Measurements from ENCODE around the gene ZNF862. TPM values are rescaled to one million over a fixed set of nuclear protein-coding genes. Genes with fewer than 3 reads are reported as not detected.

ZNF862 gene
- polyA plus RNA-seq, 1 of the 3 experiments (the other 2 are of a cell fraction): 17.3 TPM

DNA sequence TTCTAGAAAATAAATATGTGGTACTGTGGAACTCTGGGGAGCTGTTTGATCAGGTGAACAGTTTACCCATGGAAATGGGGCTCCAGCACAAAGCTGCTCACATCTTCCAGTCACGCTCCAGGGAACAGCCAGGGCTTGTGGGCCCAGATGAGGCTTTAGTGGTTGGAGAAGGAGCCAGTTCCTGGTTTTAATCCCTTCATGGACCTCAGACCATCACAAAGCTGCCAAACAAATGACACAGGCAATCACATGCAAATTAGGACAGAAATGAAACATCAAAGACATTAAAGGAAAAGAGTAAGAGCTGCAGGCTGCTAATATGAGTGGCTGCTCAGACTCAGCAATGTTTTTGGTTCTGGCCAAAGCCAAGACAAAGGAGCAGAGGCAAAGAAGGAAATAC, 33.4 kb downstream of the ZNF862 start:
- H3K4me1 ChIP-seq (ENCODE audit: control insufficient read depth in 1 of 2, insufficient read depth in 2 of 2, low read depth in 1 of 2, low read length in 1 of 2): peaks cover 0 to 21% of the 10 kb centered on the region in 2 experiments; a peak in 2 of 4 replicates
- H3K4me2 ChIP-seq: no peak overlapping the region
- DNase-seq: no peak
- H3K27ac ChIP-seq (ENCODE audit: low read depth in 2 of 2, low read length in 1 of 2): no peak overlapping the region
- peaks cover 12% of the 10 kb centered on the region for H3F3A ChIP-seq (replicated peaks; ENCODE audit: insufficient read depth)
- H3K9me3 ChIP-seq: no peaks in the 10 kb centered on the region
- H3K27me3 ChIP-seq (ENCODE audit: insufficient read depth): no peaks in the 10 kb centered on the region
- H3K9ac ChIP-seq: no peak overlapping the region
- no peaks in the 10 kb centered on the region for H3K79me2 ChIP-seq (ENCODE audit: insufficient read depth)
- H2AFZ ChIP-seq (ENCODE audit: low read depth): no peak overlapping the region
- peaks cover 0 to 14% of the 10 kb centered on the region in 2 experiments for H3K36me3 ChIP-seq (replicated peaks in 1 of 2; ENCODE audit: control insufficient read depth in 1 of 2, insufficient read depth in 2 of 2, low read length in 1 of 2)
- no peaks in the 10 kb centered on the region for H3K9me2 ChIP-seq
- TF ChIP-seq TCF12 (IDR thresholded peaks at IDR 0.05): no peak
- TF ChIP-seq, protein P1, sequence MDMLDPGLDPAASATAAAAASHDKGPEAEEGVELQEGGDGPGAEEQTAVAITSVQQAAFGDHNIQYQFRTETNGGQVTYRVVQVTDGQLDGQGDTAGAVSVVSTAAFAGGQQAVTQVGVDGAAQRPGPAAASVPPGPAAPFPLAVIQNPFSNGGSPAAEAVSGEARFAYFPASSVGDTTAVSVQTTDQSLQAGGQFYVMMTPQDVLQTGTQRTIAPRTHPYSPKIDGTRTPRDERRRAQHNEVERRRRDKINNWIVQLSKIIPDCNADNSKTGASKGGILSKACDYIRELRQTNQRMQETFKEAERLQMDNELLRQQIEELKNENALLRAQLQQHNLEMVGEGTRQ (IDR thresholded peaks at IDR 0.05; ENCODE audit: borderline replicate concordance, low read depth, low read length): no peak
- no peak for TF ChIP-seq YY1 (IDR thresholded peaks at IDR 0.05; ENCODE audit: low read depth)
- no peak for TF ChIP-seq FOXJ3 (CRISPR knock-in tag; IDR thresholded peaks at IDR 0.05)
- no peak for TF ChIP-seq FOXM1 (IDR thresholded peaks at IDR 0.05; ENCODE audit: low read depth)
- TF ChIP-seq RXRA (IDR thresholded peaks at IDR 0.05; ENCODE audit: borderline replicate concordance, low read depth): no peak
- no peak for TF ChIP-seq RCOR1 (IDR thresholded peaks at IDR 0.05; ENCODE audit: low read length)
- H4K20me1 ChIP-seq (ENCODE audit: insufficient read depth): no peaks in the 10 kb centered on the region
- no peak overlapping the region for H3K4me3 ChIP-seq (ENCODE audit: low read depth in 2 of 2, low read length in 1 of 2)
- ChIA-PET POLR2A (interaction anchor here (0.8 to 1.3 kb wide), 2 partner anchors 10 to 33 kb away, joined by 3 to 4 read pairs; partner anchors contain the start of gene ZNF862), CTCF (interaction anchor here (0.9 to 3.3 kb wide), 6 partner anchors 9 to 130 kb away, joined by 3 to 21 read pairs (median 7); no protein-coding TSS in a partner anchor)
- 100% methylated on average over 1 of the region's 1 CpG for WGBS (ENCODE audit: low lambda C conversion rate)

GRCh38 chr7:149872419-149873073, 34.4 kb downstream of the ZNF862 start:
- no peaks in the 10 kb centered on the region for H4K20me1 ChIP-seq (ENCODE audit: insufficient read depth)
- no peaks in the 10 kb centered on the region for H3K9me2 ChIP-seq
- DNase-seq: peak; percentile 96
- POLR2A ChIA-PET: interaction anchor here (0.8 kb wide), 1 partner anchor 34 kb away, joined by 3 read pairs; the partner anchor contains the start of gene ZNF862
- peaks cover 12% of the 10 kb centered on the region for H3F3A ChIP-seq (replicated peaks; ENCODE audit: insufficient read depth)
- H3K36me3 ChIP-seq (replicated peaks in 1 of 2; ENCODE audit: control insufficient read depth in 1 of 2, insufficient read depth in 2 of 2, low read length in 1 of 2): peaks cover 0 to 15% of the 10 kb centered on the region in 2 experiments
- peak overlapping the region; percentile 81 for H3K9ac ChIP-seq
- H3K79me2 ChIP-seq (ENCODE audit: insufficient read depth): no peaks in the 10 kb centered on the region
- peak overlapping the region; percentile 94 for H3K4me2 ChIP-seq
- peaks cover 0 to 21% of the 10 kb centered on the region in 2 experiments; a peak in 2 of 4 replicates for H3K4me1 ChIP-seq (ENCODE audit: control insufficient read depth in 1 of 2, insufficient read depth in 2 of 2, low read depth in 1 of 2, low read length in 1 of 2)
- no peaks in the 10 kb centered on the region for H3K9me3 ChIP-seq
- peak overlapping the region; percentile 68 to 88 for H3K27ac ChIP-seq (ENCODE audit: low read depth in 2 of 2, low read length in 1 of 2)
- peak overlapping the region; percentile 94 for H2AFZ ChIP-seq (ENCODE audit: low read depth)
- CTCF ChIA-PET: interaction anchor here (0.9 to 3.3 kb wide), 5 partner anchors 10 to 65 kb away, joined by 3 to 21 read pairs (median 7); no protein-coding TSS in a partner anchor
- no peaks in the 10 kb centered on the region for H3K27me3 ChIP-seq (ENCODE audit: insufficient read depth)
- 18% methylated on average over 13 of the region's 13 CpGs for WGBS (ENCODE audit: low lambda C conversion rate)
- peak overlapping the region; percentile 88 to 91 for H3K4me3 ChIP-seq (ENCODE audit: low read depth in 2 of 2, low read length in 1 of 2)
- TF ChIP-seq ELF1 (IDR thresholded peaks at IDR 0.05) (no peak), MXI1 (IDR thresholded peaks at IDR 0.05; ENCODE audit: low read depth, low read length) (peak; percentile 98), RCOR1 (IDR thresholded peaks at IDR 0.05; ENCODE audit: low read length) (no peak; the same call in 1 of the 2 replicates), RFX5 (IDR thresholded peaks at IDR 0.05; ENCODE audit: low read length) (no peak), RAD21 (IDR thresholded peaks at IDR 0.05; ENCODE audit: low read length) (peak; percentile 49), EP300 (IDR thresholded peaks at IDR 0.05; ENCODE audit: borderline replicate concordance in 1 of 2, low read depth in 1 of 2, low read length in 1 of 2) (no peak), TAF1 (IDR thresholded peaks at IDR 0.05; ENCODE audit: borderline replicate concordance, low read depth, low read length) (0 out of 2 replicates have a peak, but pooled peaks have one; percentile 24), RXRA (IDR thresholded peaks at IDR 0.05; ENCODE audit: borderline replicate concordance, low read depth) (peak; percentile 65; the same call in 1 of the 2 replicates), TCF12 (IDR thresholded peaks at IDR 0.05) (no peak), FOXJ3 (CRISPR knock-in tag; IDR thresholded peaks at IDR 0.05) (no peak), GATA2 (CRISPR knock-in tag; IDR thresholded peaks at IDR 0.05) (no peak), USF1 (IDR thresholded peaks at IDR 0.05; ENCODE audit: borderline replicate concordance, low read depth) (peak; percentile 93)
- TF ChIP-seq, protein P1 (IDR thresholded peaks at IDR 0.05; ENCODE audit: borderline replicate concordance, low read depth, low read length): peak; percentile 82
- TF ChIP-seq, protein P2, sequence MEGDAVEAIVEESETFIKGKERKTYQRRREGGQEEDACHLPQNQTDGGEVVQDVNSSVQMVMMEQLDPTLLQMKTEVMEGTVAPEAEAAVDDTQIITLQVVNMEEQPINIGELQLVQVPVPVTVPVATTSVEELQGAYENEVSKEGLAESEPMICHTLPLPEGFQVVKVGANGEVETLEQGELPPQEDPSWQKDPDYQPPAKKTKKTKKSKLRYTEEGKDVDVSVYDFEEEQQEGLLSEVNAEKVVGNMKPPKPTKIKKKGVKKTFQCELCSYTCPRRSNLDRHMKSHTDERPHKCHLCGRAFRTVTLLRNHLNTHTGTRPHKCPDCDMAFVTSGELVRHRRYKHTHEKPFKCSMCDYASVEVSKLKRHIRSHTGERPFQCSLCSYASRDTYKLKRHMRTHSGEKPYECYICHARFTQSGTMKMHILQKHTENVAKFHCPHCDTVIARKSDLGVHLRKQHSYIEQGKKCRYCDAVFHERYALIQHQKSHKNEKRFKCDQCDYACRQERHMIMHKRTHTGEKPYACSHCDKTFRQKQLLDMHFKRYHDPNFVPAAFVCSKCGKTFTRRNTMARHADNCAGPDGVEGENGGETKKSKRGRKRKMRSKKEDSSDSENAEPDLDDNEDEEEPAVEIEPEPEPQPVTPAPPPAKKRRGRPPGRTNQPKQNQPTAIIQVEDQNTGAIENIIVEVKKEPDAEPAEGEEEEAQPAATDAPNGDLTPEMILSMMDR (IDR thresholded peaks at IDR 0.05): peak; percentile 47
- TF ChIP-seq, protein P3, sequence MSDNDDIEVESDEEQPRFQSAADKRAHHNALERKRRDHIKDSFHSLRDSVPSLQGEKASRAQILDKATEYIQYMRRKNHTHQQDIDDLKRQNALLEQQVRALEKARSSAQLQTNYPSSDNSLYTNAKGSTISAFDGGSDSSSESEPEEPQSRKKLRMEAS (IDR thresholded peaks at IDR 0.05; ENCODE audit: low read depth): peak; percentile 90
